OCI-LY3 (cell line): ENCODE results near the gene ZRANB1.

ENCODE experiments used
- CTCF ChIP-seq: fragments of 200-600, 300-600 bp; sonication (generic); IDR thresholded peaks from 2 replicates; pipeline ENCODE4 v1.5.1; 2014; ENCODE audit warnings: antibody characterized with exemption, low read length, low read depth
- EZH2phosphoT487 ChIP-seq: fragments of 200-600 bp; shearing (Covaris generic); IDR thresholded peaks from 2 replicates; pipeline ENCODE4 v1.6.1; 2018; ENCODE audit warnings: antibody characterized with exemption, mixed run types, low read depth

GRCh38 chr10:124992462-124993344 is 50.8 kb downstream of the ZRANB1 start:
- TF ChIP-seq CTCF (peak; percentile 46), EZH2phosphoT487 (no peak)
